Limb (tissue), 2 donors: ENCODE results near the gene ELOVL6.
"Not testable (repeated sequence)": the region's sequence is repeated elsewhere in the genome, so short reads cannot be mapped to it uniquely, and the experiment has no call there.

ENCODE experiments used
- DNase-seq, 2 donors: peaks; one replicate each; pipeline ENCODE4 v3.0.0-alpha.2; 2016; ENCODE audit errors: extremely low spot score in 2 of 2

Gene ELOVL6

GRCh38 chr4:110196871-110197528, 1.4 kb downstream of the ELOVL6 start:
- DNase-seq = peak; percentile 60 to 83

DNA sequence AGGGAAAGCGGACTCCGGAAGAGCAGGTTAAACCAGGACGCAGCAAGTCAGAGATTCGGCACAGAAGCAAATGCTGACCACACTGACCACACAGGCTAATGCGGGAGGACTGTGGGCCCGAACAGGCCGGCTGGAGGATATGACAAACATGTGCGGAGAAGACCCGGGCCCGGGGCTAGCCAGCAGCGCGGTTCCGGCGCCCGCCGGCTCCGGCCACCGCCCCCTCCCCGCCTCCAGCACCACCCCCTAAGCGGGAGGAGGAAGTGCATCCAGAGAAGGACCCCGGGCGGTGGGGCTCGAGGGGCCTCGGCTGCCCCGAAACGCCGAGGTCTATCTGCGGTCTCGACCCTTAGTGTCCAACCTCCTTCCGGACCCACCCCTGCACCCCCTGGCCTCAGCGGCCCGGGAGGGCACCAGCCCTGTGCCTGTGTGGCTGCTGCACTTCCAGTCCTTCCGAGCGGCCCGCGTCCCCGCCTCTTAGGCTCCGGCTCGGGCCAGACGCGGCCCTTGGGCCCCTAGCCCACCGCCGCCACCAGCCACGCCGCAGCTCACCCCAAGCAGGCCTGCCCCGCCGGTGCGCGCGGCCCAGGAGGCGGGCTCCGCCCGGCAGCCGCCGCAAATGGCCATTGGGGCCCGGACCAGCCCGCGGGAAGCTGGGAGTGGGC, 2.1 kb downstream of the ELOVL6 start:
- peak; percentile 67 to 85 for DNase-seq

- peak in 1 of 2 donors; percentile 2 for DNase-seq
These were observed 2.7 kb downstream of the ELOVL6 start for GRCh38 chr4:110195561-110196205.

DNA sequence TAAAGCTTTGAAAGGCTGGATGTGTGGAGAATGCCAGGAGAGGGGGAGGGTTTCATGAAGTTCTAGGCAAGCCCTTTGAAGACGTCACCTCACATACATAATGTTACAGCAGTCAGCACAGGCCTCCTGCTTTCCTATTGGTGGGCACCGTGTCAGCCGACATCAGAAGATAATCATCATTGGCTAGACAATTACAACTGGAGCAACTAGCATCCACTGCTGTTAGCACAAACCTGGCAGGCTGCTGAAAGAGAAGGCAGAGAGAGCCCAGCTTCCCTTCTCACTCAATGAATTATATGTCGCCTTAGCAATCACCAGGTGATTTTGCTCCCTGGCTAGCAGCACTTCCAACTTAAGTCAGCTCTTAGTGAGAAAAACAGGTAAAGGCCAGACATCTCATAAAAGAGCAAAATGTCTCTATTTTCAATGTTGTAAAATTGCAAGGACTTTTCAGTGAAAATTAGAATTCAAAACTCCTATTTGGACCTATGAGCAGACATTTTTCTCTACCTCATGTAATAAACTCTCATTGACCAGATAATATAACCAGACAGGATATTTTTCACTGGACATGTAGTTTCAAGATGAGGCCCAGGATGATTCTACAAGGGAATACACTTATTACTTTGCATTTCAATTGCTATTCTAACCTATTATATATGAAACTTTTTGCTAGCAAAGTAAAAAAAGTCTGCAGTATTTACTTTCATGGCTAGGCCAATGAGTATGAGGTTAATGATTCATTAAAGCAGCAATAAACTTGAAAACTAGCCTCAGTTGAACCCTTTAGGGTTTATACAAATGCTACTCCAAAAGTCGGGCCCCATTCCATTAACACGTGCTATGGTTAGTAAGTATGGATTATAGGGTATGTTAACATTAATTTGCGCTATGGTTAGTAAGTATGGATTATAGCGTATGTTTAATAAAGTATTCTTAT, 4.3 kb downstream of the ELOVL6 start:
- peak; percentile 85 to 95 for DNase-seq

DNA sequence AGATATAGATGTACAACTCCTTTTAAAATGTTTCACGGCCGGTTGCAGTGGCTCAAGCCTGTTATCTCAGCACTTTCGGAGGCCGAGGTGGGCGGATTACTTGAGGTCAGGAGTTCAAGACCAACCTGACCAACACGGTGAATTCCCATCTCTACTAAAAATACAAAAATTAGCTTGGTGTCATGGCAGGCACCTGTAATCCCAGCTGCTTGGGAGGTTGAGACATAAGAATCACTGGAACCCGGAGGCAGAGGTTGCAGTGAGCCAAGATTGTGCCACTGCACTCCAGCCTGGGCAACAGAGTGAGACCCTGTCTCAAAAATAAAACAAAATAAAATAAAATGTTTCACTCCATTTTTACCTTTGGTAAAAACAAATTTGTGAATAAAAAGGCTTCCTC, 5.1 kb downstream of the ELOVL6 start:
- not testable (repeated sequence) for DNase-seq

DNA sequence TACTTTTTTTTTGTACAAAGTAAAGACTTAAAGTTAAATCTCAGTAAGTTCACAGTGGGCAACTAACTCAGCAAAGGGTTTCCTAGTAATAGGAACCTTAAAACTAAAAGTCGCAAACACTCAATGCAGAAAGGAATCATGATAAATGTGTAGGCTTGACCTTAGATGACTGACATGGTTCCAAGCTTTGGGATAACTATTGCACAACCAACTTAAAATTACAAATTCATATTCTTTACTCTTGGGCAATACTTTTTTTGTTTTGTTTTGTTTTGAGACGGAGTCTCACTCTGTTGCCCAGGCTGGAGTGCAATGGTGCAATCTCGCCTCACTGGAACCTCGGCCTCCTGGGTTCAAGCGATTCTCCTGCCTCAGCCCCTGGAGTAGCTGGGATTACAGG, 8.2 kb downstream of the ELOVL6 start:
- no peak for DNase-seq

DNA sequence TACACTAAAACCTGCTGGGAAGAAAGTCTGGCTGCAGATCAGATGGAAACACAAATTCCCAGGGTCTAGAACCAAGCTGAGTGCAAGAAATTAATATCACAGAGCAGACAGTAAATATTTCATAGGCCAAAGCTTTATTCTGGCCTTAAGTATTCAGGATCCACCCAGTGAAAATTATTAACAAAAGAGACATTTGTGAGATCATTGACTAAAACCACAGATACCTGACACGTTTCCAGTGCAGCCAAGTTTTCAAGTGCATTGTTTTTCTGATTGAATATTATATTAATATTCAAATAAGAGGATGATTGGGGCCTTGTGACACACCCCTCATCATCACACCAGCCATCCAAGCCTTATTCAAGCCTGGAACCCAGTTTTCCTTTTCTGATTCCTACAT, 10.3 kb downstream of the ELOVL6 start:
- DNase-seq = no peak

DNA sequence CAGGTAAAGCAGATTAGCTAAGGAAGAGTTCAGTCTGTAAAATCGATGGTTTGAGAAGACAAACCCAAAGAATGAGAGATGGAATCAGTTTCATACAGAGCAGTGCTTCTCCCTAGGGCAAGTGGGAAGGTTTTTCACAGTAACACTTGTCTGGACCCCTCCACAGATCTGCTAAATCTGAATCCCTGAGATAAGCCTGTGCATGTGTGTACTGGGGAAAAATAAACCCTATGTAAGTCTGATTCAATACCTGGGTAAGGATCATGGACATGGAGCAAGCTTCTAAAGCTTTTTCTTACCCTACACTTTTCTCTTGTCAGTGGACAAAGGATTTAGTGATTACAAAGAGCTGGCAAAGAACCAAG, 13.6 kb downstream of the ELOVL6 start:
- DNase-seq = no peak

GRCh38 chr4:110184140-110184790, 14.2 kb downstream of the ELOVL6 start:
- DNase-seq = no peak

GRCh38 chr4:110183643-110184042, 14.8 kb downstream of the ELOVL6 start:
- no peak for DNase-seq

GRCh38 chr4:110183058-110183457, 15.4 kb downstream of the ELOVL6 start:
- DNase-seq = no peak

- no peak for DNase-seq
These were observed 16.5 kb downstream of the ELOVL6 start for GRCh38 chr4:110181890-110182289.

DNA sequence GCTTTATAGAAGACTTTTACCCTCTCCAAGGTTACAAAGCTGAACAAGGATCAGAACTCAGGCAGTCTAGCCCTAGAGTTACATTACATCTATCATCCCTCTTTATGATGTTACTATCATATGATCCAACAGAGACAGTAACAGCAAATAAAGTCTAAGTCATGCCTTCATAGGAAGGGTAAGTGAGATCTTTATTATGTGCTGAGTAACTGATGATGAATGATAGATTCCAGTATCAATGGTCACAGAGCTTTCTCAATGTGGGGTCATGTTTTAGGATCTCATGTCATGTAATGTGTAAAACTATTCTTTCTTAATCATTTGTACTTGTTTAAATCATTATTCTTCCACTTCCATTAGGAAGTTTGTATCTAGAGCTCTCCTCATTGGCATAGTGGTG, 22.8 kb downstream of the ELOVL6 start:
- no peak for DNase-seq

DNA sequence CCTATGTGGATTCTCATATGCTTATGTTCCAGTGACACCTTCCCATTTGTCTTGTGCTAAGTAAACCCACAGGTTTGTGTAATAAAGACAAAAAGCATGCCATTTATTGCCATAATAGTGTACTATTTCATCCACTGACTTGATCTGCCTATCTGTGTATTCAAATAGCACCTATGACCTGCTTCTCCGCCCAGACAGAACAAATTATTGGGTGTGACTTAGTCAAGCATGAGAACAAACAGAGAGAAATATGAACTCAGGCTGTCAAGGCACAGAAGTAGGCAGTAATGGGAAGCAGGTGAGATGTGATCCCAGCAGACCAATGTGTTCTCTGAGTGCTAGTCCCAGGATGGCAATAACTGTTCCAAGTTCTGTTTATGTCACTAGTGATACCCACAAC, 25.4 kb downstream of the ELOVL6 start:
- DNase-seq = no peak

GRCh38 chr4:110171971-110172370, 26.4 kb downstream of the ELOVL6 start:
- DNase-seq = no peak

DNA sequence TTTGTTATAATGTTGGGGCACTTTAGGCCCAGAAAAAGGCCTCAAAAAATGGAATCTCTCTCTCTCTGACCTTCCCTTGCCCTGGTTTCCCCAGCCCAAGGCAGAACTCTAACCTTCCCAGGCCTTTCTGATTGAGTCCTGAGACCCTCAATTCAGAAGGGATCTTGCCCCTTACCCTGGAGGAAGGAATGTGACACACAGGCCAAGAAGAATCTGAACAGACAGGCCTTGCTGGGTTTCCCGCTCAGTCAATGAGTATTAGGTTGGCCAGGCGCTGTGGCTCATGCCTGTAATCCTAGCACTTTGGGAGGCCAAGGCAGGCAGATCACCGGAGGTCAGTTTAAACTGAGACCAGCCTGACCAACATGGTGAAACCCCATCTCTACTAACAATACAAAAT, 27.6 kb downstream of the ELOVL6 start:
- DNase-seq = no peak

DNA sequence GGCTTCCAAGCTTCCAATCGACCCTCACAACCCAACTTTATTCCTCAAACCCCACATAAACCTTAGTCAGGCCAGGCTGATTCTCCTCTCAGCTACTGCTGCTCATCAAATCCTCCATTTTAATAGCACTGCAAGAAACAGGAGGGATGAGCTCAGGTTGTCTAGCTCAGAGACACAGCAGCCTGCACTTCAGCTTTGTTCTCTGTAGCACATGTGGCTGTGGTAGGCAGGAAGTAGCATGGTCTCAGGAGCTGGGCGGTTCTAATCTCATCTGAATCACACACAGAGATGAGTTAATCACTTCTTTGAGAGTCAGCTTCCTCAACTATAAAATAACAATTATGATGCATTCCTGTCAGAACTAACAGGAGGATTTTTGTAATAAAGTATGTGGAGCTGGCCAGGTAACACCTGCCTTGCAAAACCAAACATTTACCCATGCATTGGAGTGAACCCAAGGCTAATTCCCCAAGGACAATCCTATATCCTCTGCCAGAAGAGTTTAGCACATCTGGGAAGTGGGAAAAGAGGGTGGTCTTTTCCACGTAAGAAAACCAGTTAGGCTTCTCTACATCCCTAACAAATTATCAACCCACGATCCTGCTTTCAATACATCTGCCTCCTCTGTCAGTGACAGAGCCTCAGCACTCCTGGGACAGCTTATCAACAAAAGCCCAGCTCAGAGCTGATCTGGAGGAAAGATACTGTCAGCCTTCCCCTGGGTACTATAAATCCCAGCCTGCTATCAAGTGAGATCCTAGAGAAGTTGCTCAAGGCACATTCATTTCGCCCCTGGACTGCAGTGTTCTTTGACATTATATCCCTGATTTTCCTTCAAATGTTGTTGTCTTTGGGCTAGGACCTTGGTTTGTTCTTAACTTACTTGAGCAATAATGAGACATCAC, 32.8 kb downstream of the ELOVL6 start:
- no peak for DNase-seq

DNA sequence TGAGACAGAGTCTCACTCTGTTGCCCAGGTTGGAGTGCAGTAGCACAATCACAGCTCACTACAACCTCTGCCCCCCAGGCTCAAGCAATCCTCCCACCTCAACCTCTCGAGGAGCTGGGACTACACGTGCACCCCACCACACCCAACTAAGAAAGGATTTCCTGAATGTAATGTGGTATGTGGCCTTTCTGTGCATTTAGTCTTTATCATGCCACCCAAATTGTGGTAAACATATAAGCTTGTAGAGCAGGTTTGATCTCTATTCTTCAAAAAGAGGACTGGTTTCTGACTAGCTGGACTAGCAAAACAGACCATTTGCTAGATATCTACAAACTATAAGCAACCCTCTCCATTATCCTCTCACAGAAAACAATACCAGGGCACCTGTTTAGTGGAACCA, 33.6 kb downstream of the ELOVL6 start:
- no peak for DNase-seq

GRCh38 chr4:110164251-110164650, 34.2 kb downstream of the ELOVL6 start:
- DNase-seq = no peak

GRCh38 chr4:110163327-110164069, 34.9 kb downstream of the ELOVL6 start:
- DNase-seq = no peak
